ENCODE data around the gene KIAA0930.

KIAA0930 gene

DNA sequence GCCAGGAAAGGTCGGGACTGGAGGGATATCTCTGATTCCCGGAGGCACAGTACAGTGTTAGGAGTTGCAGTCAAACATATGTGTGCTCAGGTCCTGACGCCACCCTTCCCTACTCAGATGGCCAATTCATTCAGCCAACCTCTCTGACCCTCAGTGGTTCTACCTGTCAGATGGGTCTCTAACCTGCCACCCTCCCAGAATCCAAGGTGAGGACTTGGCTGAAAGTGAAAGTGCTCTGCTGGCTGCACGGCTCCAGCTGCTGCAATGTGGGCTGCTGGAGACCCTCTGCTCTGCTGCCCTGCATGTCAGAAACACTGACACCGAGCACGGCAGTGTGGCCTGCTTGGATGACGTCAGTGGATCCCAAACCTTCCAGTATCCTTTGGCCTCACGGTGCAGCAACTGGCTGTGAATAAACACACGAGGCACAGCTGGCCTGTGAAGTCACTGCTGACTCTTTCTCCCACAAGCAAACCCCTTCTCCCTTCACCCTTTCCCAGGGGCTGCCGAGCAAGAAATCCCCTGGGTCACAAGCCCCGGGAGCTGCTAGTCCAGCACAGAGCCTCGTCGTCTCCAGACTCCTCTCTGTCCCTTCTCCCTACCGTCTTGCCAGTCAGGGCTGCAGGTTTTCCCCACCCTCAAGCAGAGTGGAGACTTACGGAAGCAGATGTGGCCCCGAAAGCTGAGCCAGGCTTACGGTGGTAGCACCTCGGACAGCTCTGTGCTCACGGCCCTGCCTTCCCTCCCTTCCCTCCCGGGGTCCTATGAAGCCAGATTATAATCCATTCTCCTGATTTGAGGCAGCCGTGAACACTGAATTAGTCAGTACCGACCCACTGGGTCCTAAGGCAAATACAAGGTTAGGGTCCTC lies 24.3 kb downstream of the KIAA0930 start:
- no peak for DNase-seq

DNA sequence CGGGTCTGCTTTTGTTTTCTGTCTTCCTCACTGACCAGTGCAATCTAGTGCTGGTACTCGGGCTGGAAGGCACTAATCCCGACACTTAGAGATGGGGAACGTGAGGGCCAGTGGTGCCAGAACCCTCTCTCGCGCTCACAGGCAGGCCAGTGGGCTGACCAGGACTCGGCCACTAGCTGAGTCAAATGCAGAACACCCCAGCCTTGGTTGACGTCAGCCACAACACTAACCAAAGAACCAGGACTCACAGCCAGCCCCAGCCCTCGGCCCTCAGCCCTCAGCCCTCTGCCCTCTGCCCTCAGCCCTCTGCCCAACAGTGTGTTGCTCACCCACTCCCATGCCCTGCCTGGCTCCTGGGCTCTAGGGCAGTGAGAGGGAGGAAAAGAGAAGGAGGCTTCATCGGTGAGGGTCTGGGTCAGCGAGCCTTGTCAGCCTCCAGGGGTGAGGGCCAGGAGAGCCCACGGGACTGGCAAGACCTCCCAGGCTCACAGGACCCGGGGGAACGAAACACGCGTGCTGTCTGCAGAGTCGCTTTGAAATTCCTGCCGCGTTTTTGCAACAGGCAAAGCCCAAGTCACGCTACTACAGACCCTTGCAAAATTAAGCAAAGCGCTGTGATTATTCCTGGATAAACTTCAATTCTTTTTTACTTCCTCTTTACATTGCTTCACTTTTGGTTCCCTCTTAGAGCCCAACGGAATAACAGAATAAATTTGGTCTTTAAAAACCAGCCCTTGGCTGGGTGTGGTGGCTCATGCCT lies 27.5 kb downstream of the KIAA0930 start:
- DNase-seq: peak; percentile 89 to 93 (median 91)

DNA sequence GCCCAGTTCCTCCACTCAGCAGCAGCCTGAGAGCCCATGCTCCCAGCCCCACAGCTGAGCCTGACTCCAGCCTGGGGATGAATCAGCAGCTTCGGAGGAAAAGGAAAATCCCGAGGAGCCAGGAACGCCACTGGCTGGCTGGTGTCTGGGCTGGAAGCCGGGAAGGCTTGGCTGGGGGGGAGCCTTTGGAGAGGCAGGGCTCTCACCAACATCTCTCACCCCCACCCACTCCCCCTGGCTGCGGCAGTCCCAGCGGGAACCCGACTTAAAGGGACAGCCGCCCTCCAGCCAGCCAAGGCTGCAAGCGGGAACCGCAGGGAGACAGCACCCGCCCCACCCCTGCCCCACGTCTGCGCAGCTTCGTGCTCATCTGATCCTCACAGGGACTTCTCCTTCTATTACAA lies 28.4 kb downstream of the KIAA0930 start:
- DNase-seq: peak; percentile 51 to 83 (median 65)

DNA sequence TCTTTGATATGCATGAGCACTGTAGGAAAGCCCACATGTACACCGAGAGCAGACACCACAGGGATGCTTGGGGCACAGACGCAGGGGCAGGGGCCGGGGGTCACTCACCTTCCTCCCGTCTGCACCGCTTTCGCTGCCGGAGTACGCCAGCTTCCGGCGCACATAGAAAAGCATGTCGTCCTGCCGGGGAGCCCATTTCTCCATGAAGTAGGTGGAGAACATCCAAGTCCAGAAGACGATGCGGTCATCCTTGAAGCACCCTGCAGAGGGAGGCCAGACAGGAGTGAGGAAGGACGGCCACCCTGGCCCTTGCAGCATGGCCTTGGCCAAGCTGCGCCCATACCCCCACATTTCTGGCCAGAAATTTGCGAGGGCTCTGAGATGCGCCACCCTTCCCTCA lies 28.8 kb downstream of the KIAA0930 start:
- DNase-seq: no peak

DNA sequence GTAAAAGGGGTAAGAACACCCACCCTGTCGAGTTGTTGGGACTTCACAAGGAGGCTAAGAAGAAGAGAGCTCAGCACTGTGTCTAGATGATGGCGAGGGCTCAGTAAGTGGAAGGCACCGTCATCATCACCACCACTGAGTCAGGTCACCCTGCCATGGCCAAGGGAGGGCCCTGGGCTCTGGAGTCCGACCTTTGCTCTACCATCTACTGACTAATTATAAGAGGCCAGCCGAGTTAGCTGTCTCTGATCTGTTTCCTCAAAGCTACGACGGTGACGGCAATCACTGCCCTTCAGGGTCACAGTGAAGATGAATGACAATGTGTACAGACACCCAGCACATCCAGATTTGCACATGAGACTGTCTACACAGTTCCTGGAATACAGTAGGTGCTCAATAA lies 29.3 kb downstream of the KIAA0930 start:
- DNase-seq: peak; percentile 59 to 74 (median 64)

DNA sequence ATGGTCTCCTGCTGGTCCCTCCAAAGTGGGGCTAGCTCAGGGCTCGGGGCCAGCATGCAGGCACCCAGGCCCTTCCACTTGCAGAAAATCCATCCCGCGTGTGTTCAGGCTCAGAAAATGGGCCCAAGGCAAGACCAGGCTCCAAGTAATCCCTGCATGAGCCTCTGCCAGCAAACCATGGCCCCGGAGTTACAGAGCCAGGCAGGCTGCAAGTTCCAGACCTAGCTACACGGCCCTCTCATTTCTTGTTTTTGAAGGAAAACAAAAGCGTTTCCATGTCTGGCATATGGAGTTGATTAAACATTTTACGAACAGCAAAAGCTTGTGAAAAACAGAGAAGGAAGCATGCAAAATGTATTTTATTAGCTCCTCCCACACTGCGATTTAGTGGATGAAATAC lies 29.7 kb downstream of the KIAA0930 start:
- no peak for DNase-seq

DNA sequence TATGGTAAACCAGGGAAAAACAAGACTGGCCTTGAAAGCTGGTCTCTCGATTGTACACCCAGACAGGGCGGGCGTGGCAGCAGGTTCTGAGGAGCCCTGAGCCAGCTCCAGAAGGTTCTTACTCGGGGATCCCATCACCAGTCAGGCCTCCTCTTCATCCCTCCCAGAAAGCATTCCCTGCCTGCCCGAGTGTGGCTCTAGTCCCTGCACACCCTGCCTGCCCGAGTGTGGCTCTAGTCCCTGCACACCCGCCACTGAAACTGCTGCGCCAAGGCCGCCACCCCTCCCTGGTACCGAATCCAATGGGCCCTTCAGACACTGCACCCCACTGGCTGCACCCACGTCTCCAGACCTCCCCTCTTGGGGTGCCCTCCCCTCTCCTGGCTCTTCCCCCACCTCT lies 30.1 kb downstream of the KIAA0930 start:
- no peak for DNase-seq

DNA sequence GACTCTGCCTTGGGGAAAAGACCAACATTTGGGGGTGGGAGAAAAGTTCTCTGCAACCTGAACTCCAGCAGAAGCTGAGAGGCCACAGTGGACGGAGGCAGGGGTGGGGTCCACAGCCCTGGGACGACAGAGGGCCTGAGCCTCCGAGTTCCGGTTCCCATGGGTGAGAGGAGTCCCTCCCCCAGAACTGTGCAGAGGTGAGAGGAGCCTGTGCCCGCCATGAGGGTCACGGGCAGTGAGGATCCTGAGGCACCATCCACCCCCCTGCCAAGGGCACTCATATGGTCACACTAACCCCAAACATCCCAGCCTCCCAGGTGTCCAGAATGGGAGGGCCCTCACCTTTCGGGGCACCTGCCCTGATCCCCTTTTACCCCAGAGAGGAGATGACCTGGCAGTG lies 30.5 kb downstream of the KIAA0930 start:
- no peak for DNase-seq

DNA sequence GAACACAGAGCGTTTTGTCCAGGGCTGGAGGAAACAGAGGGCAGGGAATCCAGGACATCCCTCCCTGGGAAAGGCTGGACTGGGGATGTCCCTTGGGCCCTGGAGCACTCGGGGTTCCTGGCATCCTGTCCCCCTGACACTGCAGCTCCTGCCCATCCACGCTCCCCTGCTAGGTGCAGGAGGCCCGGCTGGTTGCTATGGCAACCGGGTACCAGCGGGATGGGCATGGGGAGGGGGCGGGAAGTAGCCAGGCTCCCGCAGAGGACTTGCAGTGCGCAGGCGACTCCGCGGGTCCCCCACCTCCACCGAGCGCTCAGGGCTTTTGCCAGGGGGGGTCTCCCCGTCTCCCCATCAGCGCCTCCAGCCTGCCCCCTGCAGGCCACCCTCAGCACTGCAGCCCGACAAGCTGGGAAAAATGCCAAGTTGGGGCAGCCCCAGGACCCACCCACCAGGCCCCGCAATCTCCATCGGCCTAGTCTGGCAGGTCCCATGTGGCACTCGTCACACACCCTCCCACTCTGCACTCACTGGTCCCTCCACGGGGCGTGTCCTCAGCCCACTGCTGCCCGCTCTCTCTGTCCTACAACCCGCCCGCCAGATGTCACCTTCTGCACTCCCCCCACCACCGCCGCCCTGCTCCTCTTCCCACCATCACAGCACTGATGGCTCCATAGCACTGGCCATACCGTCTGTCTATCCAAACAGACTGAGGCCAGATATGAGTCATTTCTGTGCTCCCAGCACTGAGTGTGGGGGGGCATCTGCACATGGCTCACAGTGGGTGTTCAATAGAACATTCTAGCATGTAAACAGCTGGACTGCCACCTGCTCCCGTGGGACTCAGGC lies 31.5 kb downstream of the KIAA0930 start:
- DNase-seq: peak; percentile 44 to 69 (median 66)

DNA sequence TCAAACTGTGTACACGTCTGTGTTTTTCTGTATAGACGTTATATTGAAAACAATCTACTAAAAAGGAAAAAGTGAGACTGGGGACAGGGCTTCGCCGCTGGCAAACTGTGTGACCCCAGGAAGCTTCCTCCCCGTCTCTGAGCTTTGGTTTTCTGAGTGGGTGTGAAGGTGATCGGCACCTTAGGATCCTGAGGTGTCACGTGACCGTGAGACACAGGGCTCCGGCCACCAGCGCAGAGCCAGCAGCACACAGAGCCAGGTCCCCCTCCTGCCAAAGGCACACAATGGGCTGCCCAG lies 32.0 kb downstream of the KIAA0930 start:
- no peak for DNase-seq

DNA sequence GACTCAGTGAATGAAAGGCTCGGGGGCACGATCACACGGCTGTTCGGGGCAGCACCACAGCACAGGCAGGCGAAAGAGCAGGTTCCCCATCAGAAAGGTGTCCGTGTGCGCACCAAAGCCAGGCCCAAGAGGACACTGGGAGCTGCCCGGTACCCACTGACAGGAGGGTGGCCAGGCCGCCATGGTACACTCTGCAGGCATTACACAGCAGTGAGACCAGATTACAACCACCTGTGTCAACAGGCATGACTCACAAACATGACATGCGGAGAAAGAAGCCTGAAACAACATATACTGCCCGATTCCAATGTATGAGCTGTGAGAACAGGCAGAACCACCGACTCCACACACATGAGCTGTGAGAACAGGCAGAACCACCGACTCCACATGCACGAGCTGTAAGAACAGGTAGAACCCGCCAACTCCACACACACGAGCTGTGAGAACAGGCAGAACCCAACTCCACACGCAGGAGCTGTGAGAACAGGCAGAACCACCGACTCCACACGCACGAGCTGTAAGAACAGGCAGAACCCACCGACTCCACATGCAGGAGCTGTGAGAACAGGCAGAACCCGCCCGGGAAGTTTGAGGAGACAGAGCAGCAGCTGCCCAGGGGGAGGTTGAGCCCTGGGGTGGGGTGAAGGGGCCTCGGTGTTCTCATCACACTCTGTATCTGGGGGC lies 32.6 kb downstream of the KIAA0930 start:
- DNase-seq: no peak

DNA sequence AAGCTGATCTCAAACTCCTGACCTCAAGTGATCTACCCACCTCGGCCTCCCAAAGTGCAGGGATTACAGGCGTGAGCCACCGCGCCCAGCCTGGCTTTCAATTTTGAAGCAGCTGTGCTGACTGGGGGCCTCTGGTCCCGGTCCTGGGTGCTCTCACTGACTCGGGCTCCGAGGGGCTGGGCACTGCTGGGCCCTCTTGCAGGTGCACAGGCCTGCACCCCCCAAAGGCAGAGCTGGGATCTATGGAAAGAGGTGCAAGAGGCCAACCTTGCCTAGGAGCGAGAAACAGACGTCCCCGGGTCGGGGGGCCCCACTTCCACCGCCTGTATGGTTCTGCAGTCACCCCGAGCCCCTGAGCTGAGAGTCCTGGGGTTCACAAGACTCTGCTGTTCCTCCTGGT lies 33.2 kb downstream of the KIAA0930 start:
- DNase-seq: no peak

DNA sequence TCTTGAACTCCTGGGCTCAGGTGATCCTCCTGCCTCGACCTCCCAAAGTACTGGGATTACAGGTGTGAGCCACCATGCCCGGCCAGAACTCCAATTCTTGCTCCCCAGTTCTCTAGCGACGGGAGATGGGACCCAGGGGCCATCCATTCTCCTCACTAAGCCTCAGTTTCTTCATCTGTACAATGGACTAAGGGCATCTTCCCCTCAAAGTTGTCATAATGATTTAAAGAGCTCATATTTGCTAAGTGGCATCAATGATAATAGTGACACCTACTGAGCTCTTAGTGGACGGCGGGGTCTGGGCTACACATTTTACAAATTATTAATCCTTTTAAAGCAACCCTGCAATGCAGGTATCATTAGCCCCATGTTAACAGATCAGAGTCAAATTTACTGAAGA lies 34.5 kb downstream of the KIAA0930 start:
- no peak for DNase-seq

DNA sequence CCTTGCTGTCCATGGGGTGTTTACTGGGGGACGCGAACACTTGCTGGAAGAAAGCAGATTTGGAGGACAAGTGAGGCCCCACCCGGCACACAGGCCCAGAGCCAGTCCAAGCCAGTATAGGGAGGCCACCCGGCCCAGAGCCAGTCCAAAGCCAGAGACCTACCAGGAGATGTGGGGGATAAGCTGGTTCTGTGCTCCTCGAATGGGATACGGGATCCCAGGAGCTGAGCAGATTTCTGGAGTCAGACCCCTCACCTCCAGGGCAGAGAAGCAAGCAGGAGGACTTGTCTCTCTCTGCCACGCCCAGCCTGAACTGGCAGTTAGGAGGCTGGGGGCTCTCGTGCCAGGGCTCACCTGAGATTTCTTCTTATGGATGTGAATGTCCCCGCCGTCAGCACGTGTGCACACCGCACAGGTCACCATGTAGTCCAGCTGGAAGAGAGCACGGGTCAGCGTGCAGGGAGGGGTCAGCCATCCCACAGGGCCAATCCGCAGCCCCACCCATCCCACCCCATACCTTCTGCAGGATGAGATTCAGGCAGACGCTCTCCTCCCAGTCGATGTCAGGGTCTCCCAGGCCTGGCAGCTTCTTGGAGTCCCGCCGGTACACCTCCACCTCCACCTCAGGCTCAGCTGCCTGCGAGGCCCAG lies 35.3 kb downstream of the KIAA0930 start:
- no peak for DNase-seq

DNA sequence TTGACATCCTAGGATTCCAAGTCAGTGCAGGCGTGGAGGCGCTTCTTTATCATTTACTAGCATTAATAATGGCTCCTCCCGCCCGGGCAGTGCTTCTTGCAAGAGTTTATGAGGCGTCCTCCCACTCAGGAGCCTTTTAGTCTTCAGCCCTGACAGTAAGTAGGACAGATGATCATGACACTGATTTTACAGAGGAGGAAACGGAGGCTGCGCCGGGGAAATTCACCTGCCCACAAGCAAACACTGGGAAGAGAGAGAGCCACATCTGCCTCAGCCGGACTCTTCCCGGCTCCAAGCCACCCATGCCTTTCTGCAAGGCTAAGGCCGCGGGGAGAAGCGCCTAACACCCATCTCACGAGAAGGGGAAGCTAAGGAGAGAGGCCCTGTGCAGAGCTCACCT lies 35.9 kb downstream of the KIAA0930 start:
- peak in 3 of 4 experiments; percentile 41 to 61 (median 59) for DNase-seq

DNA sequence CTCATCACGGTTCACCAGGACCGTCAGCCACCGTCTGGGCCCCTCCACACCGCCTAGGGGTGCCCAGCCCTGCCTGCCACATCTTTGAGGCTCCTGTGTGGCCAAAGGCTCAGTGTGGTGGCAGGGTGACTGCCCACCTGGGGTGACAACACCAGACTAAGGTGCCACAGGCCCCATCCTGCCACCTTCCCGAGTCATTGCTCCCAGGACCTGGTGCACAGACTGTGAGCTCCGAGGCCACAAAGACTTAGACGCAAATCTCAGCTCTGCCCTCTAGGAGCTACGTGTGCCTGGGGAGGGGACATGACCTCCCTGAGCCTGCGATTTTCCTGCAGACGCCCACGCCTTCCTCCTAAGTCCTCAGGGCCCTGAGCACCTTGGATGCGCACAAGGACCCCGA lies 36.5 kb downstream of the KIAA0930 start:
- no peak for DNase-seq

DNA sequence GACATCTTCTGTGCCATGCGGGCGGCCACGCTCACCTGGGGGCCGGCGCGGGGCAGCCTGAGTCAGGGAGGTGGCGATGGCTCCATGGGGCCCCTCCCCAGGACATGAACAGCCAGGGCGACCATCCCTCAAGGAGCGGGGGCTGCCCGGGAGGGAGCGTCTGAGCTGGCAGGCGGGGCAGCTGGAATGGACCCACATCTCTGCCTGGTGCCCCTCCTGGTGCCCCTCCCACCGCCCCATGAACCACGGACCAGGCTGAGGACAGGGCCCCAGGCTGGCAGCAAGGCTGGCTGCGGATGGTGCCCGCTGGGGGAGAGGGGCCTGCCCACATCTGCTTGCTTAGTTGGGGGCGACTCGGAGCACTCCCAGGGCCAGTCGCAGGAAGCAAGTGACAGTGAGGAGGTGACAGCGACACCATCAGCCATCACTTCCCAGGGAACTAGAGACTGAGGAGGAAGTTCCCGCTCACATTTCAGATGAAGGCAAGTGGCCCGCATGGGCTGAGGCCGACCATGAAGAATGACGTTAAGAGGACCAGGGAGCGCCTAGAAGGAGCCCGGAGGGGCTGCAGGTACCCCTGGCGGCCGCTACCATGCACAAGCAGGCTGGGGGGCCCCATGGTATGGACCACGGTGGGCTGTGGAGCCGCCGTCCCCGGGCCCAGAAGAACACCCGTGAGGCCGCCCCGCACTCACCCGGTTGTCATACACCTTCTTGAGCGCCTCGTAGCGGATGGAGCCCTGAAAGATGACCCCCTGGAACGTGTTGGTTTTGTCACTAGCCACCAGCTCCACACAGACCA lies 37.3 kb downstream of the KIAA0930 start:
- peak in 3 of 4 experiments; percentile 42 to 64 (median 63) for DNase-seq

DNA sequence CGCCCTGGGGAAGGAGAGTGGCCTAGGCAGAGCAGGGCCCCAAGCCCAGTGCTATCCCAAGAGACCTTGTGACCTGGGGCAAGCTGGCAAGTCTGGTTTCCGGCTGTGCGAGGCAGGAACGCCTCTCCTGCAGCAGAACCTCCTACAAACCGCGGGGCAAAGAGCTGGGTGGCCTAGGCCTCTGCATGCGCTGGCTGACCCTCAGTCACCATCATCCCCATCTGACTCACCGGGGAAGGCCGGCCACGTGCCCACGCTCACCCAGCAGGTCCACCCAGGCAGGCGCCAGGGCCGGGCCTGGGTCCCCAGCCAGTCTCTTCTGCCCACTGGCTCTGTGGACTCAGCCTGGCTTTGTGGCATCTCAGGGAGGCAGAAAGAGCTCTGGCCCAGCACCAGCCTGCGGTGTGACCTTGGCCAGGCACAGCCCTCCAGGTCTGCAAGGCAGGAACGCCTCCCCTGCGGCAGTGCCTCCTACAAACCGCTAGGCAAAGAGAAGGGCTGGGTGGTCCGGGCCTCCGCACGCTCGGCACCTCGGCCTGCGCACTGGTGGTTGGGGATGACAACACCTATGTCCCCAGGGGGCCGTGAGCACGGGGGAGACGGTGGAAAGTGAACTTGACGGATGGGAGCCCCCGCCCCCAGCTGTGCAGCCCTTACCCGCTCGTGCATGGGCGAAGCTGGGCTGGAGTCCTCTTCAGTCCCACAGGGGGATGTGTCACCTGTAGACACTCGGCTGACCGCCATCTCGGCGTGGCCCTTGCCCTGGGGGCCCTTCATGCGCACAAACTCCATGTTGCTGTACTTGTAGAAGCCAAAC lies 38.2 kb downstream of the KIAA0930 start:
- peak; percentile 70 to 91 (median 86) for DNase-seq

DNA sequence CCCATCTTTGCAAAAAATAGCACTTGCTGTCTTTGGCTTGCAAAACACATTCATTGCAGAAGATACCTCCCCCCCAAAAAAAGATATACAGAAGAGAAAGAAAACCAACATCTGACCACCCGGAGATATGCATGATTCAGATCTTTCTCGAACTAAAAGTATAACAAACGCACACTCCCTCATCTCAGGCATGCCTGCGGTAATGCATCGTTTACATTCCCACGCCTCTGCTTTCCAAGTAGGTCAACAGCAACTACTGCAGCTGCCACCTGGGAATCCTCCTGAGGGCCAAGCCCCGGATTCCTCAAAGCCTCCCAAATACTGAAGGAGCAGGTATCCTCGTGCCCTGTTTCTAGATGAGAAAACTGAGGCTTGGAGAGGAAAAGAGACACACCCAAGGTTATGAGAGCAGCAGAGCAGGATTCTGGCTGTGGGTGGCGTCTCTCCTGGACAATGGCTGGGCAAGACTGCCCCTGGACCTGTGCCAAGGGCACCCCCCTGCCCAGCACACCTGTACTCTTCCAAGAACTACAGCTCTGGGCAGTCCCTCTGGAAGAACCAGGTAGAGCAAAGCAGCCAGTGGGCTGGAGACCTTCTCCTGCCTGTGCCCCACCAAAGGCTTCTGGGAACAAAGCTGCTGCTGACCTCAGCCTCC lies 38.9 kb downstream of the KIAA0930 start:
- DNase-seq: no peak
